MCF 10A (cell line): ENCODE measurements around the gene KITLG. TPM values are rescaled to one million over a fixed set of nuclear protein-coding genes. Genes with fewer than 3 reads are reported as not detected.

ENCODE experiments used
- BruUV-seq: library from RNA; stranded (reverse); fragments of 400-500 nt; replicated peaks from 2 replicates; lab custom pipeline; 2021; lab: Mats Ljungman, UMichigan
- CTCF ChIA-PET: fragments of 300-600 bp; sonication (Branson Sonifier 250); formaldehyde crosslinking; extraction: SDS; loops from one replicate; lab custom pipeline; 2021; ENCODE audit warnings: antibody characterized with exemption, inconsistent platforms; lab: Yijun Ruan, JAX
- POLR2A ChIA-PET: fragments of 300-600, 350-650 bp; sonication (Branson Sonifier 250); formaldehyde crosslinking; extraction: SDS; loops from one replicate; lab custom pipeline; 2020; ENCODE audit warnings: antibody characterized with exemption, inconsistent platforms; lab: Yijun Ruan, JAX
- DNase-seq: peaks from one replicate; pipeline ENCODE4 v3.0.0-alpha.2; 2018; ENCODE audit not compliant: unreplicated experiment
- H3K27ac Mint-ChIP-seq: one replicate; pipeline ENCODE4 v1.8.0; 2022; ENCODE audit warnings: mild to moderate bottlenecking, low read depth, mixed read lengths; ENCODE audit not compliant: unreplicated experiment
- H3K27me3 Mint-ChIP-seq: one replicate; pipeline ENCODE4 v1.8.0; 2022; ENCODE audit warnings: mixed read lengths; ENCODE audit not compliant: insufficient read depth, unreplicated experiment
- H3K36me3 Mint-ChIP-seq: one replicate; pipeline ENCODE4 v1.8.0; 2022; ENCODE audit warnings: mild to moderate bottlenecking, moderate library complexity, mixed read lengths; ENCODE audit not compliant: insufficient read depth, unreplicated experiment
- H3K4me1 Mint-ChIP-seq: one replicate; pipeline ENCODE4 v1.8.0; 2022; ENCODE audit warnings: mixed read lengths; ENCODE audit not compliant: insufficient read depth, unreplicated experiment
- H3K4me3 Mint-ChIP-seq: one replicate; pipeline ENCODE4 v1.8.0; 2022; ENCODE audit warnings: mild to moderate bottlenecking, moderate library complexity, mixed read lengths; ENCODE audit not compliant: unreplicated experiment
- H3K9me3 Mint-ChIP-seq: one replicate; pipeline ENCODE4 v1.8.0; 2022; ENCODE audit warnings: mixed read lengths; ENCODE audit not compliant: unreplicated experiment
- CTCF ChIP-seq: fragments of 200-600 bp; IDR thresholded peaks from one replicate; pipeline ENCODE4 v1.8.0; 2022; ENCODE audit warnings: antibody characterized with exemption, mild to moderate bottlenecking; ENCODE audit not compliant: unreplicated experiment
- intact Hi-C: fragments of 100-400 bp; cut with micrococcal nuclease; formaldehyde crosslinking; loops from 2 replicates; pipeline ENCODE4 v1.14.1; 2022
- total RNA-seq: library from RNA; stranded (reverse); gene quantifications from 2 replicates; pipeline ENCODE4 v1.2.3, GENCODE V29; 2022

Gene KITLG
- total RNA-seq, 1 experiment from 2014 or later: 4.8 TPM

GRCh38 chr12:88496891-88497371 is 83.3 kb downstream of the KITLG start:
- ChIA-PET POLR2A (no interaction called here), CTCF (interaction anchor here (0.6 kb wide), 2 partner anchors 34 to 102 kb away, joined by 3 to 4 read pairs; no protein-coding TSS in a partner anchor)
- no peak for DNase-seq
- no TSS peak for BruUV-seq
- Mint-ChIP-seq H3K27me3 (no peaks in the 10 kb centered on the region), H3K4me3 (no peak overlapping the region), H3K36me3 (peaks cover 12% of the 10 kb centered on the region), H3K27ac (no peak overlapping the region), H3K4me1 (peaks cover 2% of the 10 kb centered on the region), H3K9me3 (peaks cover 15% of the 10 kb centered on the region)
- TF ChIP-seq CTCF: no peak
- intact Hi-C loops: no loop called here

GRCh38 chr12:88496429-88496828 is 83.8 kb downstream of the KITLG start:
- intact Hi-C loops: no loop called here
- POLR2A ChIA-PET: no interaction called here
- CTCF ChIA-PET: no interaction called here
- Mint-ChIP-seq H3K36me3 (peaks cover 12% of the 10 kb centered on the region), H3K27ac (no peak overlapping the region), H3K27me3 (no peaks in the 10 kb centered on the region), H3K4me1 (no peaks in the 10 kb centered on the region), H3K9me3 (peaks cover 15% of the 10 kb centered on the region), H3K4me3 (no peak overlapping the region)
- no TSS peak for BruUV-seq
- no peak for TF ChIP-seq CTCF
- no peak for DNase-seq

DNA sequence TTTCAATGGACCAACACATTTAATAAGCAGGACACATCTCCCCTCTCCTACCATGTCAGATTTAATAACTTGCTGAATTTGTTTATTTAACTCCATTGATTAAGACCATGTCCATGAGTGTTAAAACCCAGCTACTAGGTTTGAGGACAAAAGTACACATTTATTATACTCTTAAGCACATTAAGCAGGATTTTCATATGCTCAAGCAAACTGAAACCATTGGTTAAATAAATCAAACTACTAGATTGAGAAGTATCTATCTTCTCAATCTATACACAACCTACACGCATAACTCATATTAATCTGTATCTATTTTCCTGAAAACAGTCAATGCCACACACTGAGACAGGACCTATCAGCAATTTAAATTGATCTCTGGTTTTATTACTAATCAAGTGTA is 85.2 kb downstream of the KITLG start:
- no peak for DNase-seq
- no peak overlapping the region for H3K27ac Mint-ChIP-seq
- peaks cover 5% of the 10 kb centered on the region for H3K36me3 Mint-ChIP-seq
- intact Hi-C loops: no loop called here
- POLR2A ChIA-PET: interaction anchor here (1.0 to 1.6 kb wide), 2 partner anchors 353 to 503 kb away, joined by 4 read pairs; partner anchors contain the start of genes CEP290 and TMTC3
- no TSS peak for BruUV-seq
- H3K4me1 Mint-ChIP-seq: no peaks in the 10 kb centered on the region
- CTCF ChIA-PET: no interaction called here
- peaks cover 15% of the 10 kb centered on the region for H3K9me3 Mint-ChIP-seq
- TF ChIP-seq CTCF: no peak
- H3K27me3 Mint-ChIP-seq: no peaks in the 10 kb centered on the region
- H3K4me3 Mint-ChIP-seq: no peak overlapping the region

DNA sequence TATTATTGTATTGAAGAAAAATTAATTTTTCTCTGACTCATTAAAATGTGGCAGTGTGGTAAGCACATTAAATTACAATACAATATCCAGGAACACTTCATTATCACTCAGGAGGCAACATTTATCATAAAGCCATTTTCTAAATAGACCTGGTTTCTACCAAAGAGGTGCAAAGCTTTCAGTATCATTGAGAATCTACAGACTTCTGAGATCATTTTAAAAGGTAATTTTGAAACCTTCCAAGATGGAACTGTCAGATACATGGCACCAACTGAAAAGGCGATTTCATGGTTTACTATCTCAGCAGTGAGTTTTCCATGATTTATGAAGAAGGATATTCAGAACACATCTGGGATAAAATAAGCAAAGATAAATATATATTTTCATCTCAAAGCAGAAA is 85.8 kb downstream of the KITLG start:
- BruUV-seq: no TSS peak
- Mint-ChIP-seq H3K36me3 (peaks cover 5% of the 10 kb centered on the region), H3K4me1 (no peaks in the 10 kb centered on the region), H3K4me3 (no peak overlapping the region), H3K27ac (no peak overlapping the region), H3K27me3 (no peaks in the 10 kb centered on the region), H3K9me3 (peaks cover 10% of the 10 kb centered on the region)
- TF ChIP-seq CTCF: no peak
- POLR2A ChIA-PET: interaction anchor here (0.7 to 1.6 kb wide), 3 partner anchors 353 to 504 kb away, joined by 3 to 4 read pairs (median 4); partner anchors contain the start of genes CEP290 and TMTC3
- intact Hi-C loops: no loop called here
- CTCF ChIA-PET: no interaction called here
- no peak for DNase-seq
